VCaP (cell line): Measurements from ENCODE around the gene BAZ2B.

Experiments used
- H3K27ac ChIP-seq: fragments of 450-650 bp; 2 replicates; pipeline ENCODE4 v1.5.1; 2017
- CTCF ChIP-seq: fragments of 450-650 bp; conservative IDR thresholded peaks from 2 replicates; pipeline ENCODE4 v1.5.1; 2017; ENCODE audit warnings: mild to moderate bottlenecking, moderate library complexity

The BAZ2B gene, protein sequence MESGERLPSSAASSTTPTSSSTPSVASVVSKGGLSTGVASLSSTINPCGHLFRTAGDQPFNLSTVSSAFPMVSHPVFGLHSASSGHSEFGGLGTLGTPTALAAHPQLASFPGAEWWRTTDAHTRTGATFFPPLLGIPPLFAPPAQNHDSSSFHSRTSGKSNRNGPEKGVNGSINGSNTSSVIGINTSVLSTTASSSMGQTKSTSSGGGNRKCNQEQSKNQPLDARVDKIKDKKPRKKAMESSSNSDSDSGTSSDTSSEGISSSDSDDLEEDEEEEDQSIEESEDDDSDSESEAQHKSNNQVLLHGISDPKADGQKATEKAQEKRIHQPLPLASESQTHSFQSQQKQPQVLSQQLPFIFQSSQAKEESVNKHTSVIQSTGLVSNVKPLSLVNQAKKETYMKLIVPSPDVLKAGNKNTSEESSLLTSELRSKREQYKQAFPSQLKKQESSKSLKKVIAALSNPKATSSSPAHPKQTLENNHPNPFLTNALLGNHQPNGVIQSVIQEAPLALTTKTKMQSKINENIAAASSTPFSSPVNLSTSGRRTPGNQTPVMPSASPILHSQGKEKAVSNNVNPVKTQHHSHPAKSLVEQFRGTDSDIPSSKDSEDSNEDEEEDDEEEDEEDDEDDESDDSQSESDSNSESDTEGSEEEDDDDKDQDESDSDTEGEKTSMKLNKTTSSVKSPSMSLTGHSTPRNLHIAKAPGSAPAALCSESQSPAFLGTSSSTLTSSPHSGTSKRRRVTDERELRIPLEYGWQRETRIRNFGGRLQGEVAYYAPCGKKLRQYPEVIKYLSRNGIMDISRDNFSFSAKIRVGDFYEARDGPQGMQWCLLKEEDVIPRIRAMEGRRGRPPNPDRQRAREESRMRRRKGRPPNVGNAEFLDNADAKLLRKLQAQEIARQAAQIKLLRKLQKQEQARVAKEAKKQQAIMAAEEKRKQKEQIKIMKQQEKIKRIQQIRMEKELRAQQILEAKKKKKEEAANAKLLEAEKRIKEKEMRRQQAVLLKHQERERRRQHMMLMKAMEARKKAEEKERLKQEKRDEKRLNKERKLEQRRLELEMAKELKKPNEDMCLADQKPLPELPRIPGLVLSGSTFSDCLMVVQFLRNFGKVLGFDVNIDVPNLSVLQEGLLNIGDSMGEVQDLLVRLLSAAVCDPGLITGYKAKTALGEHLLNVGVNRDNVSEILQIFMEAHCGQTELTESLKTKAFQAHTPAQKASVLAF (N-terminal part only)

DNA sequence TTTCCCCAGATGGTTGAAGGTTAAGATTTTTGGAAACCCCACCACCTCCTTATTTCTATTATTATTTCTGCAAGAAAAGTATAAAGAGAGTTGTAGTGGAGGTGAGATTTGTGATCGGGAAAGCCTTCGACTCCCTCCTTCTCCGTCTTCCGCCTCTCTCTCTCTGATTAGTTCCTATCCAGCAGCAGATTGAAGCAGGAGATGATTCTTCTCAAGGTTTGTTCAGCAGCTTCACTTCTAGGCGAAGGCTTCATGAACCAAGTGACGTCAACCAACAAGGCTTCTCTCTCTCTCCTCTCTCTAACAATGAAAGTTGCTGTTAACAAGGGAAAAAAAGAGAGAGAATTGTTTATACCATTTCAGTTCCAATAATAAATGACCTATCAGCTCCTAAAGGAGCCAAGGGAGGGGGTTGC lies at the start of gene BAZ2B:
BAZ2B (minus strand) TSS at position 263 of the 416 bp plus-strand sequence. CDS start 137,829 bp downstream, outside the sequence.
- H3K27ac ChIP-seq, result peak within 1 kb of the TSS; percentile 97
- TF ChIP-seq CTCF, result no peak

- H3K27ac ChIP-seq, result no peak overlapping the region
- no peak for TF ChIP-seq CTCF
Measured at GRCh38 chr2:159661286-159661685, 44.9 kb upstream of the BAZ2B start.

DNA sequence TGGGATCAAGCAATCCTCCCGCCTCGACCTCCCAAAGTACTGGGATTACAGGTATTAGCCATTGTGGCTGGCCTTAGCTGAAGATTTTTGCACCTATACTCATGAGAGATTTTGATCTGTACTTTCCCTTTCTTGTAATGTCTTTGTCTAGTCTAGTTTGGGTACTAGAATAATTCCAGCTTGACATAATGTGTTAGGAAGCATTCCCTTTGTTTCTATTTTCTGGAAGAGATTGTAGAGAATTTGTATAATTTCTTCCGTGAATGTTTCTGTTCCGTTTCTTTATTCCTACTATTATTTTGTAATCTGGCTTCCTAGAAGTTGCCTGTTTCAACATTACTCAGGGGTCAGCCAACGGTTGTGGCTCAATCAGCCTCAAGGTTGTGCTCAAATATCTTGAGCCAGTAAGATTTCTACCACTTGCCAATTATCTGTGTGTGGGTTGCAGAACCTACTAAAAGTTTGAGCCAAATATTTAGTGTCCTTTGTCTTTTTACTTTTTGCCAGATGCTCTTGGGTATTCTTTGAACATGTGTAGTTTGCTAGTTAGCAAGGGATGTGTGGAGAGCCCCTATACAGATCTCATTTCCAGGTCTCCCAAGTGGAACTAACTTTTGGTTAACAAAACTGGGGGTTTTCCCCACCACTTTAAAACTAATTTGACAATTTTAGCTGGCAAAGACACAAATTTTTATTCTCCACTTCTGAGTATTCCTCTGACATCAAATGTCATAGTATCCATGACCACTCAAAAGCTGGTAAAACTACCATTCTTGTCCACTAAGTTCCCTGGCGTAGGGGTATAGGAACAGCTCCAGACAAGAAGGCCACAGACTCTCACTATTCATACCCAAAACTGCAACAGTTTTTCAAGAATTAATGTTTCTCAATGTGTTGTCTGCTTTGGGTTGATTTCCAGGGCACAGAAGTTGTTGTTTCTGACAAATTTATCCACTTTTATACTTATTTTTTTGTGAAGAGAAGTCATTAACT lies 42.8 kb upstream of the BAZ2B start:
- TF ChIP-seq CTCF, result no peak

DNA sequence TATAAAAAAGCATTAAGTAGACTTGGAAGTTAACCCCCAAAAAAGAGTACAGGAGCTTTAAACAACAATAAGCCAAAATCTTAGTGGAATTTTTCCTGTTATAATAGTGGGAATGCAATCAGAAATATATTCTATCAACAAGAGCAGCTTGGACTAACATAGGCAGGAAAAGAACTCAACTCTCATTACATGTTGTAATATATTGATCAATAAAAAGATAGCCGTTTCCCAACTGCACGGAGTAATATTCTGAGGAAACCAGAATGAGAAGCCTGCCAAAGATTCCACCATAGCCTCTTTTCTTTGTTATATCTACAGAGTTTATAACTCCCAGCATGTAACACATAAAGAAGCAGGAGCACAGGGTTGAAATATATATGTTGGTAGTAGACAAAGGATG lies 37.6 kb upstream of the BAZ2B start:
- TF ChIP-seq CTCF, result no peak

More for the DNA sequence above, 42.8 kb upstream of the BAZ2B start:
- no peak overlapping the region for H3K27ac ChIP-seq

DNA sequence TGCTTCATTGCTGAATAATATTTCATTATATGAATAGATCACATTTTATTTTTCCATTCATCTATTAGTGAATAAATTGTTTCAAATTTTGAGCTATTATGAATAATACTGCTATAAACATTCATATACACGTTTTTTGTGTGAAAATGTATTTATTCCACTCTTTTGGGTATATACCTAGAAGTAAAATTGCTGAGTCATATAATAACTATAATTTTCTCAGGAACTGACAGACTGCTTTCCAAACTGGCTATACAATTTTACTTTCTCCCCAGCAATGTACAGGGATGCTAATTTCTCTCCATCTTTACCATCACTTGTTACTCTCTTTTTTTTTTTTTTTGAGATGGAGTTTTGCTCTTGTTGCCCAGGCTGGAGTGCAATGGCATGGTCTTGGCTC lies 35.5 kb upstream of the BAZ2B start:
- no peak for TF ChIP-seq CTCF
- H3K27ac ChIP-seq, result no peak overlapping the region

More for the DNA sequence above, 37.6 kb upstream of the BAZ2B start:
- H3K27ac ChIP-seq, result no peak overlapping the region

DNA sequence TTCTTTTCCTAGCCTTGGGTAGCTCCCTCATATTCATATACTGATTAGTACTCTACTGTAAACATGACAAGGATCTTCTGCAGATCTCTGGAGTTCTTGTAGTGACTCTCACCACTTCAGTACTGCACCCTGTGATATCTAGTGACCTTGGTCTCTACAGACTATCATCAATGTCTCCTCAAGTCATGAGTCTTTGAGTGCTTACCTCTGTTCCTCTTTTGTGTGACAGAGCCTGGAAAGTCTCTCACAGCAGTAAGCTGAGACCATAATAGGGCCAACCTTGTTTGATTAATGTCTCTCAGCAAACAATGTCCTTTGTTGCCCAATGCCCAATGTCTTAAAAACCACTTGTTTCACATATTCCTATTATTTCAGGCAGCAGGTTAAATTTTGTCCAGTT lies 34.2 kb upstream of the BAZ2B start:
- H3K27ac ChIP-seq, result no peak overlapping the region
- no peak for TF ChIP-seq CTCF
